Esophagus squamous epithelium (tissue), 4 donors: Measurements from ENCODE around the gene SEMA5B.

Experiments
- CTCF ChIP-seq, 6 experiments: fragments of 450-650 bp in 4 of 6; fragments of 200-600 bp in 2 of 6; sonication (generic) in 2 of 6; IDR thresholded peaks; one replicate each; pipeline ENCODE4 v1.5.1; 2016 to 2019; ENCODE audit warnings: antibody characterized with exemption in 6 of 6, mild to moderate bottlenecking in 4 of 6, moderate library complexity in 4 of 6
- POLR2A ChIP-seq, 4 donors: fragments of 450-650 bp; IDR thresholded peaks; one replicate each; pipeline ENCODE4 v1.6.1; 2017; ENCODE audit warnings: antibody characterized with exemption in 4 of 4, mild to moderate bottlenecking in 4 of 4, moderate library complexity in 3 of 4

- TF ChIP-seq CTCF (IDR thresholded peaks at IDR 0.05) (no peak), POLR2A (IDR thresholded peaks at IDR 0.05) (no peak)
Observed at GRCh38 chr3:122988508-122988907, 39.1 kb downstream of the SEMA5B start.
